GM18511 (cell line): ENCODE measurements around the gene RFX1.
"Not testable (repeated sequence)": the region's sequence is repeated elsewhere in the genome, so short reads cannot be mapped to it uniquely, and the experiment has no call there.

Source experiments
- ATAC-seq: cut with Tn5 transposase; IDR thresholded peaks from one replicate; pipeline ENCODE4 v1.9.1; 2021; ENCODE audit warnings: mild to moderate bottlenecking, moderate library complexity; ENCODE audit not compliant: unreplicated experiment

RFX1 gene

GRCh38 chr19:13937479-13938300 lies 68.4 kb downstream of the RFX1 start:
- ATAC-seq, result no peak

- ATAC-seq, result no peak
These were observed 70.2 kb downstream of the RFX1 start for GRCh38 chr19:13935765-13936510.

- ATAC-seq, result no peak
These were observed 71.4 kb downstream of the RFX1 start for GRCh38 chr19:13934785-13935109.

GRCh38 chr19:13932911-13933393 lies 73.2 kb downstream of the RFX1 start:
- ATAC-seq, result no peak

GRCh38 chr19:13932149-13932637 lies 73.9 kb downstream of the RFX1 start:
- no peak for ATAC-seq

GRCh38 chr19:13931391-13932148 lies 74.5 kb downstream of the RFX1 start:
- no peak for ATAC-seq

GRCh38 chr19:13930402-13930801 lies 75.7 kb downstream of the RFX1 start:
- no peak for ATAC-seq

GRCh38 chr19:13929956-13930355 lies 76.2 kb downstream of the RFX1 start:
- no peak for ATAC-seq

GRCh38 chr19:13929340-13929739 lies 76.8 kb downstream of the RFX1 start:
- no peak for ATAC-seq

- no peak for ATAC-seq
These were observed 79.4 kb downstream of the RFX1 start for GRCh38 chr19:13926715-13927114.

GRCh38 chr19:13926010-13926409 lies 80.1 kb downstream of the RFX1 start:
- ATAC-seq, result no peak

GRCh38 chr19:13923194-13923987 lies 82.7 kb downstream of the RFX1 start:
- ATAC-seq, result no peak

- ATAC-seq, result not testable (repeated sequence)
These were observed 84.0 kb downstream of the RFX1 start for GRCh38 chr19:13922118-13922517.

- ATAC-seq, result no peak
These were observed 85.0 kb downstream of the RFX1 start for GRCh38 chr19:13920940-13921747.

GRCh38 chr19:13920524-13920923 lies 85.6 kb downstream of the RFX1 start:
- no peak for ATAC-seq

- ATAC-seq, result no peak
These were observed 87.3 kb downstream of the RFX1 start for GRCh38 chr19:13918726-13919411.

GRCh38 chr19:13917888-13918406 lies 88.2 kb downstream of the RFX1 start:
- ATAC-seq, result no peak

GRCh38 chr19:13914777-13915176 lies 91.3 kb downstream of the RFX1 start:
- no peak for ATAC-seq

- ATAC-seq, result no peak
These were observed 92.8 kb downstream of the RFX1 start for GRCh38 chr19:13913352-13913751.
